Activated naive CD8-positive, alpha-beta T cell (primary cell): ENCODE measurements around the gene CCDC27.
"Not testable (repeated sequence)": the region's sequence is repeated elsewhere in the genome, so short reads cannot be mapped to it uniquely, and the experiment has no call there.

Experiments
- H3K27ac Mint-ChIP-seq: one replicate; pipeline ENCODE4 v1.8.0; 2021; ENCODE audit warnings: mixed read lengths
- H3K27me3 Mint-ChIP-seq: one replicate; pipeline ENCODE4 v1.8.0; 2021; ENCODE audit warnings: mixed read lengths
- H3K36me3 Mint-ChIP-seq: one replicate; pipeline ENCODE4 v1.8.0; 2021; ENCODE audit warnings: mixed read lengths
- H3K4me1 Mint-ChIP-seq: one replicate; pipeline ENCODE4 v1.8.0; 2021; ENCODE audit warnings: low read depth, mixed read lengths
- H3K4me3 Mint-ChIP-seq: one replicate; pipeline ENCODE4 v1.8.0; 2021; ENCODE audit warnings: mild to moderate bottlenecking, mixed read lengths
- H3K9me3 Mint-ChIP-seq: one replicate; pipeline ENCODE4 v1.8.0; 2021; ENCODE audit warnings: low read depth, mixed read lengths

Gene CCDC27

DNA sequence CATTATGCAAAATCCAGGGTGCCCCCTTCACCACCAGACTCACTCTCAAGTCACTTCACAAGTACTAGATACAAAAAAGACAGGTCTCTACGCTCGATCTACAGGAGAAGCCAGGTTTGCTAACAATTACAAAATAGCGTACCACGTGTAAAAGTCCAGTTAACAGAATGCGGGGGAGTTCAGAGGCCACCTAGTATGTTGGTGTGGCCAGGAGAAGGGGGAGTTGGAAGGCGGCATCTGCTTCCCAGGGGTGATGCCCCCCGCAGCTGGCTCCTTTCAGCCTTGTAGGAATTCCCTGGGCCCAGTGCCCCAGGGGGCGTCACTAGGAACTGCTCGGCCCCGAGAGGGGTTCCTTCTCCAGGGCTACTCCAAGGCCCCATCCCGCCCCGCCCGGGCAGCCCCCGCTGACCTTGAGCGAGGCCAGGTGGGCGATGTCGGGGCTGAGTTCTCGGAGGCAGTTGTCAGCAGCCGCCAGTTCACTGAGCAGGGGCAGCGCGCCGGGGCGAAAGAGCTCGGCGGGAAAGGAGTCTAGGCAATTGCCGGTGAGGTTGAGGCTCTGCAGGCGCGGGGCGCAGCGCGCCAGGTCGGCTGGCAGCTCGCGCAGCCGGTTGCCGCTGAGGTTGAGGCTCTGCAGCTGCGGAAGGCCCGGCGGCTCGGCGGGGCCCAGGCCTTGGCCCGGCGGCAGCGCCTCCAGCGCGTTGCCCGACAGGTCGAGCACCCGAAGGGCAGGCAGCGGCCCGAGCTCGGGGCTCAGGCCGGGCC is 43.4 kb downstream of the CCDC27 start:
- peak overlapping the region; percentile 34 for H3K27ac Mint-ChIP-seq
- no peaks in the 10 kb centered on the region for H3K9me3 Mint-ChIP-seq
- H3K27me3 Mint-ChIP-seq: peaks cover 5% of the 10 kb centered on the region
- H3K36me3 Mint-ChIP-seq: peaks cover 2% of the 10 kb centered on the region
- peaks cover 42% of the 10 kb centered on the region for H3K4me1 Mint-ChIP-seq
- H3K4me3 Mint-ChIP-seq: peak overlapping the region; percentile 96

DNA sequence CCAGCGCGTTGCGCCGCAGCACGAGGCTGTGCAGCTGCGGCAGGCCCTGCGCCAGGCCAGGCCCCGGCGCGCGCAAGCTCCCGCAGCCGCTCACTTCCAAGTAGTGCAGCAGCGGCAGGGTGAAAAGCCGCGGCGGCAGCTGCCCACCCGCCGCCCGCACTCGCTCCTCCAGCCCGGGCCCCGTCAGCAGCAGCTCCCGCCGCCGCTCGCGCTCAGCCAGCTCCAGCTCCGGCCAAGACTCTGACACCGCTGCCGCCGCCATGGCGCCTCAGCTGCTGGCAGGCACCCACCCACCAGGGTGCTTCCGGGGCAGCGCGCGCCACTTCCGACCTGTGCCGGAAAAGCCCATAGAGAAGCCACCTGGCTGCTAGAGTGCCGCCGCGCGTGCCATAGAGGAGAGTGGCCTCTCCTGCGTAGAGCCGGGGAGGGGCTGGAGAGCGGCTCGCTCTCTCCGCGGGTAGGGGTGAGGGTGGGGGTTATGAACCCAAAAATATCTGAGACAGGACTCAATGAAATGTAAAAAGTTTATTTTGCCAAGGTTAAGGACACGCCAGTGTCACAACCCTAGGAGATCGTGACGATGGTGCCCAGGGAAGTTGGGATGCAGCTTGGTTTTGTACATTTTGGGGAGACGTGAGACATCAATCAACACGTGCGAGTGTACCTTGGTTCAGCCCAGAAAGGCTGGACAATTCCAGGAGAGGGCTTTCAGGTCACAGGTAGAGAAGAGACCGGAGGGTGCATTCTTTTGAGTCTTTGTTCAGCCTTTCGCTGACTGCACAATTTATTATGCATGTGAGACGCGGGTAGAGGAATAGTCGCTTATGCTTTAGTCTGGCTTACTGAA is 44.2 kb downstream of the CCDC27 start, which contains the start of gene LRRC47:
Gene LRRC47, minus strand, starts transcription at position 284 of the 847 bp plus-strand sequence. Its CDS starts 22 bp downstream, at position 262.
- Mint-ChIP-seq H3K27ac (peak within 1 kb of the TSS; percentile 96), H3K4me1 (peaks cover 45% of the 10 kb centered on the region), H3K4me3 (peak within 1 kb of the TSS; percentile 96), H3K36me3 (peaks cover 2% of the 10 kb centered on the region), H3K27me3 (peaks cover 11% of the 10 kb centered on the region), H3K9me3 (no peaks in the 10 kb centered on the region)

DNA sequence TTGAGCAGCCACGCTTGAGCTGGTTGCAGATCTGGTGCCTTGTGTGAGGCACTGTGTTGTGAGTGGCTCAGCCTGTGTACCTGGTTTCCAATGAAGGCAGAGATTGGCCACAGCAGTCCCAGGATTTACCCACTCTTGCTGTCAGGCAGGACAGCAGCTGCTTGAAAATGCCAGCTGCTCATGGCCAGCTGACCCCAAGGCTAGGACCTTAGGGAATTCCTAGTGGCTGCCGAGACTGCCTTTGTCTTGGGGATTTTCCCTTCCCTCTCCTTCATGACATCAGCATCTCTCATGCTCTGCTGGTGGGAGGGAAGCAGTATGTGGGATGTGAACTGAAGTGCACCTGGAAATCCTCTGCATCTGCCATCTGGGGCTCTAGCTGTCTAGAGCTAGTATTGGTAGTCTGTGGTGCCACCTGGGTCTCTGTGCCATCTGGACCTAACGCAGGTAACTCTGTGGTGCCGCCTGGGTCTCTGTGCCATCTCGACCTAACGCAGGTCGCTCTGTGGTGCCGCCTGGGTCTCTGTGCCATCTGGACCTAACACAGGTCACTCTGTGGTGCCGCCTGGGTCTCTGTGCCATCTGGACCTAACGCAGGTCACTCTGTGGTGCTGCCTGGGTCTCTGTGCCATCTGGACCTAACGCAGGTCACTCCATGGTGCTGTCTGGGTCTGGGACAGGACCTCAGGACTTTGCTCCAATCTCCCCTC is 47.9 kb downstream of the CCDC27 start:
- Mint-ChIP-seq H3K27me3 (peaks cover 21% of the 10 kb centered on the region), H3K4me1 (peaks cover 18% of the 10 kb centered on the region), H3K4me3 (peak overlapping the region; percentile 53), H3K9me3 (no peaks in the 10 kb centered on the region), H3K36me3 (peaks cover 2% of the 10 kb centered on the region), H3K27ac (no peak overlapping the region)

DNA sequence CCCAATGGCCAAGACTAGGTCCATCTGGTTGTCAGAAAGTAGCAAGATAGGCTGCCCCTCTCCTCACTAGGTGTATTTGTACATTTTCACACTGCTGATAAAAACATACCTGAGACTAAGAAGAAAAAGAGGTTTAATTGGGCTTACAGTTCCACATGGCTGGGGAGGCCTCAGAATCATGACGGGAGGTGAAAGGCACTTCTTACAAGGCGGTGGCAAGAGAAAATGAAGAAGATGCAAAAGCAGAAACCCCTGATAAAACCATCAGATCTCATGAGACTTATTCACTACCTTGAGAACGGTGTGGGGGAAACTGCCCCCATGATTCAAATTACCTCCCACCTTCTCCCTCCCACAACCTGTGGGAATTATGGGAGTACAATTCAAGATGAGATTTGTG is 48.5 kb downstream of the CCDC27 start:
- H3K9me3 Mint-ChIP-seq, H3K36me3 Mint-ChIP-seq, H3K27ac Mint-ChIP-seq, H3K4me3 Mint-ChIP-seq: not testable (repeated sequence)
- peaks cover 14% of the 10 kb centered on the region for H3K4me1 Mint-ChIP-seq
- peaks cover 23% of the 10 kb centered on the region for H3K27me3 Mint-ChIP-seq

DNA sequence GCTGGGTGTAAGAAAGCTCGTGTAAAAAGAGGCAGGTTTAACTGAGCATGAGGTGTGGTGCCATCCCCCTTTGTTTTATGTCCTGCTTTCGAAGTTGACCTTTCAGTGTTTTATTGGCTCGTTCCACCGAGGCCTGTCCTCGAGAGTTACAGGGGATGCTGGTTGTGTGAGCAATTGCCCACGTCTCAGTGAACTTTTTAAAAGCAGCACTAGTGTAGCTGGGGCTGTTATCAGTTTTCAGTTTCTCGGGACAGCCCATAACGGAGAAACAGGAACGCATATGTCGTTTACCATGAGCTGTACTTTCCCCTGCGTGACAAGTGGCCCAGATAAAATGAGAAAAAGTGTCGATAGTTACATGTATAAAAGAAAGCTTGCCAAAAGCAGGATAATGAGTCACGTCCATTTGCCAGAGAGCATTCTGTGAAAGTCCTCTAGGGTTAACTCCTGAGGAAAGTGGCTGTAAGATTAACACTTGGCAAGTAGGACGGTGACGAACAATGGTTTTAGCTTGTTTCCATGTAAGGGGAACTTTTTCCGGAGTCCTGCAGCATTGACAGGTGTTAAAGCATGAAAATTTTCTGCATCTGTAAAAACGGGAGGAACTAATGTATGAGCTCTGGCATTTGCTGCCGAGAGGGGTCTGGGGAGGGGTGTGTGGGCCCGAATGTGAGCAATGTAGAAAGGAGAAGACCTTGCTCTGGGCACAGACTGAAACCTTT is 51.8 kb downstream of the CCDC27 start:
- Mint-ChIP-seq H3K27ac (no peak overlapping the region), H3K4me3 (no peak overlapping the region), H3K9me3 (no peaks in the 10 kb centered on the region), H3K36me3 (no peaks in the 10 kb centered on the region), H3K4me1 (peaks cover 5% of the 10 kb centered on the region), H3K27me3 (peaks cover 25% of the 10 kb centered on the region)

DNA sequence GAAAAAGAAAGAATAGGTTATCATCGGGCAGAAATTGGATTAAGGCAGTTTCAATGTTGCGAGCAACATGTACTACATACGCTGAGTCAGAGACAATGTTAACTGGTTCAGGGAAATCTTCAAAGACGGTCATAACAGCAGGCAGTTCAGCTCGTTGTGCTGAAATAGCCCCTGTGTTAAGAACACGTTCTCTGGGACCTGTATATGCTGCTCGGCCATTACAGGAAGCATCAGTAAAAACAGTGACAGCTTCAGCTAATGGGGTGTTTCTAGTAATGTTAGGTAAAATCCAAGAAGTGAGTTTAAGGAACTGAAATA is 52.3 kb downstream of the CCDC27 start:
- H3K4me3 Mint-ChIP-seq, H3K9me3 Mint-ChIP-seq, H3K36me3 Mint-ChIP-seq, H3K4me1 Mint-ChIP-seq, H3K27ac Mint-ChIP-seq: not testable (repeated sequence)
- peaks cover 25% of the 10 kb centered on the region for H3K27me3 Mint-ChIP-seq

DNA sequence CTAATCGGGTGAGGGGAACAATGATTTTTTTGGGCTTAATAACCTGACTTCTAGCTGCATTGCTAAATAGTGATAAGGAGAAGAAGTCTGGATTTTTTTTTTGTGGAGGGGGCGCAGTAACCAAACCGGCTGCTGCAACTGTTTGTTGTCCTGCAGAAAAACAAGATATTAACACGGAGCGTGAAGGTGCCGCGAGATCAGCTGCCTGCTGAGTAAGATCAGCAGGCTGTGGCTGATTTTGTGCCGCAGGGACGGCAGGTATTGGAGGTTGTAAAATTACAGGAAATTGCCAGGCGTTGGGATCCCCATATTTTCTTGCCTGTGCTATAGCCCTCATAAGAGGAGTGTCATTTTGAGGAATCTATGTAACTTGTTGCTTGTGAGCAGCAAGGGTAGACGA is 52.8 kb downstream of the CCDC27 start:
- Mint-ChIP-seq H3K27me3 (peaks cover 22% of the 10 kb centered on the region), H3K9me3 (no peaks in the 10 kb centered on the region), H3K27ac (no peak overlapping the region), H3K36me3 (no peaks in the 10 kb centered on the region), H3K4me1 (peaks cover 5% of the 10 kb centered on the region), H3K4me3 (no peak overlapping the region)

DNA sequence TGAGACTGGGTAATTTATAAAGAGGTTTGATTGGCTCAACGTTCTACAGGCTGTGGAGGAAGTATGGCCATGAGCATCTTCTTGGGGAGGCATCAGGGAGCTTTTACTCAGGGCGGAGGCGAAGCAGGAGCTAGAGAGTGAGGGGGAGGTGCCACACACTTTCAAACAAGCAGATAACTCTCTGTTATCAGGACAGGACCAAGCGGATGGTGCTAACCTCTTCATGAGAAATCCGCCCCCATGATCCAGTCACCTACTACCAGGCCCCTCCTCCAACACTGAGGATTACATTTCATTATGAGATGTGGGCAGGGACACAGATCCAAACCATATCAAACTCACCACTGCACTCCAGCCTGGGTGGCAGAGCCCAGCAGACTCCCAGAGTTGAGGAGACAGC is 55.5 kb downstream of the CCDC27 start:
- H3K9me3 Mint-ChIP-seq: no peaks in the 10 kb centered on the region
- H3K36me3 Mint-ChIP-seq: no peaks in the 10 kb centered on the region
- H3K4me3 Mint-ChIP-seq: no peak overlapping the region
- no peaks in the 10 kb centered on the region for H3K4me1 Mint-ChIP-seq
- H3K27ac Mint-ChIP-seq: no peak overlapping the region
- peaks cover 6% of the 10 kb centered on the region for H3K27me3 Mint-ChIP-seq

DNA sequence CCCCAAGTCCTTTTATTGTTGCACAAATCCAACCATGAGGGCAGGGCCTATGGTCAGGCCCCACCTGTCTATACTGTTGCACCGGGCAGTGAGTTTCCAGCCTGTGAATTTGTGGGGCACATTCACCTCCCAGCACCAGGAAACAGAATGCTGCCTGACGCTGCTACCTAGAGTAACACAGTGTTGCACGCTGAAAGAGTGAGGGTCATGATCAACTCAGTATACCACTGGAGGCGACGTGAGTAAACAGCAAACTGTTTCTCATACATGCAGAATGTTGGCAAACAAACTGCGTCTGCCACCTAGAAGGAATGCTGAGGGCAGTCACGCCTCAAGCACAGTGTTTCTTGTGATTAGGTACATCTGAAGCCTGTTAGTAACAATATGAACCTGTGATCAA is 57.4 kb downstream of the CCDC27 start:
- Mint-ChIP-seq H3K36me3 (peaks cover under 1% of the 10 kb centered on the region), H3K27me3 (peaks cover 3% of the 10 kb centered on the region), H3K4me3 (no peak overlapping the region), H3K27ac (no peak overlapping the region), H3K9me3 (no peaks in the 10 kb centered on the region), H3K4me1 (no peaks in the 10 kb centered on the region)

DNA sequence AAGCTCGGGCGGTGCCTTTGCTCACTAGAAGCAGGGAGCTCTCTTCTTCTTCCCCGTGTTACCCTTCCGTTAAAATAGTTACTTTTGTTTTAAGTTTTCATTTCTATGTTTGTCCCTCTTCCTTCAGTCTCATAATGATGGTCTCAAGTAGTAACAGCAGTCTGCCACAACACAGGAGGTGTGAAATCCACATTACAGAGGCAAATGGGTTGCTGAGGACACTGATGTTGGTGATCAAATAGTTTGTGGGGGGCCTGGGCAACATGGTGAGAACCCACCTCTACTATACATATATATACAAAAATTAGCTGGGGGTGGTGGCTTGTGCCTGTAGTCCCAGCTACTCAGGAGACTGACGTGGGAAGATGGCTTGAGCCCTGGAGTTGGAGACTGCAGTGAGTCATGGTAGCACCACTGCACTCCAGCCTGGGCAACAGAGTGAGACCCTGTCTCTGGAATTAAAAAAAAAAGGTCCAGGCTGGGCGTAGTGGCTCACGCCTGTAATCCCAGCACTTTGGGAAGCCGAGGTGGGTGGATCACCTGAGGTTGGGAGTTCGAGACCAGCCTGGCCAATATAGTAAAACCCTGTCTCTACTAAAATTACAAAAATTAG is 58.0 kb downstream of the CCDC27 start:
- not testable (repeated sequence) for H3K4me1 Mint-ChIP-seq, H3K36me3 Mint-ChIP-seq, H3K27me3 Mint-ChIP-seq, H3K4me3 Mint-ChIP-seq, H3K9me3 Mint-ChIP-seq, H3K27ac Mint-ChIP-seq

DNA sequence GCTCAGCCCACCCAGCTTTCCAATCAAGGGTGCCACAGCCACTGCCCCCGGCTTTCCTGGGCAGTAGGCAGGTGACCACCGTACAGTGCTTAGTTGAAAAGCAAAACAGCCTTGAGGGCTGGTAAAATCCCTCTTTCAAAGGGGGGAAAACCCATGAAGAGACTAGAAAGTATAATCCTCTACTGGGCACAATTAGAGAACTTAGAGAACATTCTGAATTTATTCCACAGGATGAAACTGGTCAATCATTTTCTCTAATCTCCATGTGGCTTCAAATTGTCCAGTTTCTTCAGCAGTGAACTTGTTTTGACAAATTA is 59.3 kb downstream of the CCDC27 start:
- peaks cover 7% of the 10 kb centered on the region for H3K36me3 Mint-ChIP-seq
- H3K4me3 Mint-ChIP-seq: no peak overlapping the region

DNA sequence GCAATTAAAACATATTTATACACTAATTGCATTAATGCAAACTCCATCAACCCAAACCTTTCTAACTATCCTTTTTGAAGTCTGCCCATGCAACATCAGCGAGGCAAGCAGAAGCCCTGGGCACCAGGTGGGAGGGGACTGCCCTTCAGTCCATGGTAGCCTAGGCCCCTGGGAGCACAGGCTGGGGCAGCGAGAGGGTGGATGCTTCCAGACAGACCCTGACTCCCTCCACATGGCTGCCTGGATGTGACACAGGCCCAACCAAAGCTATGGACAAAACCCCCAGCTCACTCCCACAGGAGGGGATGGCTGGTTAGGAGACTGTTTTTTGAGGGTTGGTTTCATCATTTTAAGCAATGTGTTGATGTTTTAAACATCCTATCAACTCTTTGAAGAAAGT is 61.8 kb downstream of the CCDC27 start:
- Mint-ChIP-seq H3K4me1 (no peaks in the 10 kb centered on the region), H3K9me3 (no peaks in the 10 kb centered on the region), H3K27ac (no peak overlapping the region), H3K36me3 (peaks cover 7% of the 10 kb centered on the region), H3K4me3 (no peak overlapping the region), H3K27me3 (no peaks in the 10 kb centered on the region)

More for the DNA sequence above, 59.3 kb downstream of the CCDC27 start:
- Mint-ChIP-seq H3K27me3 (peaks cover 2% of the 10 kb centered on the region), H3K27ac (no peak overlapping the region), H3K9me3 (no peaks in the 10 kb centered on the region), H3K4me1 (no peaks in the 10 kb centered on the region)

DNA sequence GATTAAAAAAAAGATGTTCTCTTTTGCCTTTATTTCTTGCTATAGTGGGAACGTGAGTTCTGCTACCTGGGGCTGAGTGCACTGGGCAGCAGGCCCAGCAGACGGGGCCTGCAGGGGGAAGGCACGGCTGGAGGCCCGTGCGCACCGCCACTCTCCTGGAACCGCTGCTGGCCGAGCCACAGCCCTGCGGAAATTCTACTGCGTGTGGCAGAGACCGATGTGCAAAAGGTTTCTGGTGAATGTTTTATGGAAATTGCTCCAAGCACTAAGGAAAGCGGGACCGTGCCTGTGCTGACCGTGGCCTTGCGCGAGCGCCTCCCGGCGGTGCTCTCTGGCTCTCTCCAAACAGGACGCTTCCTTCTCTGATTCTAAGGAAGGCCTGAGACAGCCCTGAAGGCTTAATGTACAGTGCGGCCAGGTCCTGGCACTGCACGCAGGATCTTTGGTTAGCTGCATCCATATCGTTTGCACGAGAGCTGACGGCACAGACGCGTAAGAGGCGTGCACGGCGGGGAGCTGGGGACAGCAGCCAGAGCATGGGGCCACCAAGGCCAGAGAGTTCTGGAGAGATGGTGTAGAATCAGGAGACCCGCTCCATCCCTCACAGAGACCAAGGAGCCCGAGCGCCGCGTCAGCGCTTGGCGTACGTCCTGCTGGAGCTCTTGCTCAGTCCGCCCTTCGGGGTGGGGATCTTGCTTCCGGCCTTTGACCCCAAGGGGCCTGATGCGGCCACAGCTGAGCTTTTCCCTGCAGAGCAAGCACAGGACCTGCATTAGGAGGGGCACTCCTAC is 62.7 kb downstream of the CCDC27 start:
- no peak overlapping the region for H3K27ac Mint-ChIP-seq
- H3K36me3 Mint-ChIP-seq: peaks cover 7% of the 10 kb centered on the region
- no peaks in the 10 kb centered on the region for H3K27me3 Mint-ChIP-seq
- H3K4me1 Mint-ChIP-seq: no peaks in the 10 kb centered on the region
- H3K9me3 Mint-ChIP-seq: no peaks in the 10 kb centered on the region
- no peak overlapping the region for H3K4me3 Mint-ChIP-seq
